22Rv1 (cell line): ENCODE data around the gene RMRP.

Experiments used
- H3K27ac ChIP-seq: fragments of 450-650 bp; 2 replicates; pipeline ENCODE4 v1.5.1; 2017
- CTCF ChIP-seq: fragments of 450-650 bp; IDR thresholded peaks from 2 replicates; pipeline ENCODE4 v1.5.1; 2017; ENCODE audit warnings: mild to moderate bottlenecking
- ZFX ChIP-seq: fragments of 450-650 bp; IDR thresholded peaks from 2 replicates; pipeline ENCODE4 v1.6.1; 2017; ENCODE audit warnings: antibody characterized with exemption, borderline replicate concordance

The RMRP gene

GRCh38 chr9:35686222-35687203 is 28.7 kb upstream of the RMRP start:
- TF ChIP-seq CTCF = no peak
- TF ChIP-seq ZFX = no peak
- H3K27ac ChIP-seq = no peak overlapping the region

- H3K27ac ChIP-seq = no peak overlapping the region
- no peak for TF ChIP-seq ZFX
- TF ChIP-seq CTCF = no peak
Observed at GRCh38 chr9:35685506-35685905, 27.7 kb upstream of the RMRP start.

- no peak overlapping the region for H3K27ac ChIP-seq
- no peak for TF ChIP-seq CTCF
- no peak for TF ChIP-seq ZFX
Observed at GRCh38 chr9:35684921-35685320, 27.1 kb upstream of the RMRP start.

GRCh38 chr9:35683323-35683722 is 25.5 kb upstream of the RMRP start:
- no peak overlapping the region for H3K27ac ChIP-seq
- TF ChIP-seq ZFX = no peak
- no peak for TF ChIP-seq CTCF

- TF ChIP-seq ZFX (no peak), CTCF (no peak)
Observed at GRCh38 chr9:35682520-35683315, 24.9 kb upstream of the RMRP start.

GRCh38 chr9:35682051-35682450 is 24.2 kb upstream of the RMRP start:
- no peak overlapping the region for H3K27ac ChIP-seq
- TF ChIP-seq ZFX (no peak), CTCF (no peak)

More at GRCh38 chr9:35682520-35683315, 24.9 kb upstream of the RMRP start:
- H3K27ac ChIP-seq = no peak overlapping the region
